ENCODE data around the gene CCDC18.

CCDC18 gene

DNA sequence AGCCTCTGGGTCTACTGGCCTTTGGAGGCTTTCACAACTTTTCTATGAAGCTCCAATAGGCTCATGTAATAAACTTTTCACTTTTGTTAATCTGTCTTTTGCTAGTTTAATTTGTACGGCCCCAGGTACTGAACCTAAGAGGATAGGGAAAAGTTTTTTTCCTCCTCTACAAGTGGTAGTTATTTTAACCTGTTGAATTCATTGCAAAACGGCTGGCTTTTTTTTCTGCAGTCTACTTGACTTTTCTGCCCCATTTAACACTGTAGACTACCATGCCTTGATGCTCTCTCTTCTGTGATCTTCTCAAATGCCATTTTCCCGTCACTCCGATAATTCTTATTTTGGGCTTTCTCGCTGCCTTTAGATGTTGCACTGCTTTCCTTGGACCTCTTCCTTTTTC, 121.6 kb downstream of the CCDC18 start:
- no peak overlapping the region for H3K27ac ChIP-seq
- TF ChIP-seq ZFX (IDR thresholded peaks at IDR 0.05; ENCODE audit: borderline replicate concordance), result no peak
- TF ChIP-seq, protein P1, sequence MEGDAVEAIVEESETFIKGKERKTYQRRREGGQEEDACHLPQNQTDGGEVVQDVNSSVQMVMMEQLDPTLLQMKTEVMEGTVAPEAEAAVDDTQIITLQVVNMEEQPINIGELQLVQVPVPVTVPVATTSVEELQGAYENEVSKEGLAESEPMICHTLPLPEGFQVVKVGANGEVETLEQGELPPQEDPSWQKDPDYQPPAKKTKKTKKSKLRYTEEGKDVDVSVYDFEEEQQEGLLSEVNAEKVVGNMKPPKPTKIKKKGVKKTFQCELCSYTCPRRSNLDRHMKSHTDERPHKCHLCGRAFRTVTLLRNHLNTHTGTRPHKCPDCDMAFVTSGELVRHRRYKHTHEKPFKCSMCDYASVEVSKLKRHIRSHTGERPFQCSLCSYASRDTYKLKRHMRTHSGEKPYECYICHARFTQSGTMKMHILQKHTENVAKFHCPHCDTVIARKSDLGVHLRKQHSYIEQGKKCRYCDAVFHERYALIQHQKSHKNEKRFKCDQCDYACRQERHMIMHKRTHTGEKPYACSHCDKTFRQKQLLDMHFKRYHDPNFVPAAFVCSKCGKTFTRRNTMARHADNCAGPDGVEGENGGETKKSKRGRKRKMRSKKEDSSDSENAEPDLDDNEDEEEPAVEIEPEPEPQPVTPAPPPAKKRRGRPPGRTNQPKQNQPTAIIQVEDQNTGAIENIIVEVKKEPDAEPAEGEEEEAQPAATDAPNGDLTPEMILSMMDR (IDR thresholded peaks at IDR 0.05), result no peak

DNA sequence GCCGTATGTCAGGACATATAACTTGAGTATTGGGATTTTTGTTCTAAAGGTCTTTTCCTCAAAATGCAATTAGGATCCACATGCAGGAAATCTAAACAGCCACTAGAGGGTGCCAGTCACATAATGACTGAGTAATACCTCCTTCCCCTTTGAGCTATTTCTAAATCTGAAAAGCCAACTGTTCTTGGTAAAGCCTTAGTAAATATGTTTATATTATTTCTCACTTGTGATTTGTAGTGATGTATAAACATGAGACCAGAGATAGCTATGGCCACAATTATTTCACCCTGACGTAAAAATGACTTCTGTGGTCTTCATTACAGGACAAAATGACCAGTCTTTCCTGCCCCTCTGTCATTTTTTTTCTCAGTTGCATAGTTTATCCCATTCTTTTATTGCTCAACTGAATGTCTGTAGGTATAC, 124.2 kb downstream of the CCDC18 start:
- H3K27ac ChIP-seq, result no peak overlapping the region
- TF ChIP-seq ZFX (IDR thresholded peaks at IDR 0.05; ENCODE audit: borderline replicate concordance), result no peak
- TF ChIP-seq, protein P1 (IDR thresholded peaks at IDR 0.05), result peak; percentile 94

DNA sequence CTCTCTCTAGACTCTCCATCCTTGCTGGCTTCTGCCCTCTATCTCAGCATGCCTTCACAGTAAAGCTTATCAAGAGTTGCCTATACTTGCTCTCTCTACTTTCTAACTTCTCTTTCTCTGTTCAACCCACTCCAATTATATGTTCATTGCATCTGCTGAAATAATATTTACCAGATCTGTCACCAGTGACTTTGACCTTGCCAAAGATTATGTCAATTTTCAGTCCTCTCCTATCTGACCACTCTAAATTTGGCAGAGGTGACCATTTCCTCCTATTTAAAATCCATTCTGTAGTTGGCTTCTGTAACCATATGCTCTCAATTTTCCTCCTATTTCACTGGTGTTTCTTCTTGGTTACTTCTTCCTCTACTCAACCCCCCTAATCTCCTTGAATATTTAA, 126.4 kb downstream of the CCDC18 start:
- TF ChIP-seq ZFX (IDR thresholded peaks at IDR 0.05; ENCODE audit: borderline replicate concordance), result no peak
- TF ChIP-seq, protein P1 (IDR thresholded peaks at IDR 0.05), result no peak
- H3K27ac ChIP-seq, result no peak overlapping the region

DNA sequence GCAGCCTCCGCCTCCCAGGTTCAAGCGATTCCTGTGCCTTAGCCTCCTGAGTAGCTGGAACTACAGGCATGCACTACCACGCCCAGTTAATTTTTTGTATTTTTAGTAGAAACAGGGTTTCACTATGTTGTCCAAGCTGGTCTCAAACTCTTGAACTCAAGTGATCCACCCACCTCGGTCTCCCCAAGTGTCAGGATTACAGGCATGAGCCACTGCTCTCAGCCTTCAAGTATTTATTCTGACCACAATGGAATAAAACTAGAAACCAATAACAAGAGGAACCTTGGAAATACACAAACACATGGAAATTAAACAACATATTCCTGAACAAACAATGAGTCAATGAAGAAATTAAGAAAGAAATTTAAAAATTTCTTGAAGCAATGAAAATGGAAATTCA, 132.5 kb downstream of the CCDC18 start:
- TF ChIP-seq, protein P1 (IDR thresholded peaks at IDR 0.05), result no peak
- TF ChIP-seq ZFX (IDR thresholded peaks at IDR 0.05; ENCODE audit: borderline replicate concordance), result no peak
- no peak overlapping the region for H3K27ac ChIP-seq

DNA sequence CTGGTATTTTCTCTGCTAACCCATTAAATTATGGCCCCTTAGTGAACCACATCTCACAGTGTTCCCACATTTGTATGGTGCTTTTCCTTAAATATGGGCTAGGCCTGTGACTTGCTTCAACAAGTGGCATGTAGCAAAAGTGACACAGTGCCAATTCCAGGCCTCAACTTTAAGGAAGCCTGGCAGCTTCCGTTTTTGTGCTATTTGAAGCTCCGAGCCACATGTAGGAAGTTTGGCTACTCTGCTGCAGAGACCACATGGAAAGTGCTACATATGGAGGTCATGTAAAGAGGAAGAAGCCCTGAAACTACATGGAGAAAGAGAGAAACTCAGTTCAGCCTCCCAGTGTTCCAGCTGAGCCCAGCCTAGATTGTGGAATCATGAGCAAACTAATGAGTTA, 136.7 kb downstream of the CCDC18 start:
- TF ChIP-seq ZFX (IDR thresholded peaks at IDR 0.05; ENCODE audit: borderline replicate concordance), result no peak

DNA sequence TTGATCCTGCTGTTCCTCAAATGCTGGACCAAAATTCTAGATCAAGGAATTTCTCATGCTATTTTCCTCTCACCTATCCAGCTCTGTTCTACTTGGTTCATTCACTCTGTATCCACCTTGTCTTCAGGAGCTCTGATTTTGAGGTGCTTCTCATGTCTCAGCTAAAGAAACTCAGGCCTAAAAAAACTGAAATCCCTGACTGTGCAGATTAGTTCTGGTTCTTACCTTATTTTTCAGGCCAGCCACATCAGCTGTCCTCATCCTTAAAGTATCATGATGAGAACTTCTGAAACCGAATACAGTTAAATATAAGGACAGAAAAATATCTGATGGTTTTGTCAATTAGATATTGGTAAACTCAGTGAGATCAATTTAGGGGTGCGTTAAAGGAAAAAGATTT, 137.4 kb downstream of the CCDC18 start:
- no peak overlapping the region for H3K27ac ChIP-seq
- TF ChIP-seq ZFX (IDR thresholded peaks at IDR 0.05; ENCODE audit: borderline replicate concordance), result no peak
- TF ChIP-seq, protein P1 (IDR thresholded peaks at IDR 0.05), result no peak

More for the DNA sequence above, 136.7 kb downstream of the CCDC18 start:
- no peak overlapping the region for H3K27ac ChIP-seq

DNA sequence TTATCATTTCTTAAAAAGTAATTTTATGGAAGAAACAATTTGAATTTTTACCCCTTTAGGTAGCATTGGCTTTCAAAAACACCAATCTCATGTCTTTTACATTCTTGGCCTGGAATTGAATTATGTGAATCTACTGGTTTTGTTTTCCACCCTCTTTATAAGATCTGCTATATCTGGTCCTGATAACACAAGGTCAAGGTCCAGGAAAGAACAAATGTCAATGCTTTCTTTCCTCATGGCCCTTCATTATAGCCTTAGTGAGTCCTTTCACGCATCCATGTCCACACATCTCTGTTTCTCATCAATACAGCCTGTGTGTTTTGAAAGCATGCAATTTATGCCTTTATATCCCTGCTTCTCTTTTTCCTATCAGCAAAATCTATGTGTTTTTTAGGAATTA, 141.2 kb downstream of the CCDC18 start:
- H3K27ac ChIP-seq, result no peak overlapping the region
- TF ChIP-seq, protein P1 (IDR thresholded peaks at IDR 0.05), result no peak
- TF ChIP-seq ZFX (IDR thresholded peaks at IDR 0.05; ENCODE audit: borderline replicate concordance), result no peak

DNA sequence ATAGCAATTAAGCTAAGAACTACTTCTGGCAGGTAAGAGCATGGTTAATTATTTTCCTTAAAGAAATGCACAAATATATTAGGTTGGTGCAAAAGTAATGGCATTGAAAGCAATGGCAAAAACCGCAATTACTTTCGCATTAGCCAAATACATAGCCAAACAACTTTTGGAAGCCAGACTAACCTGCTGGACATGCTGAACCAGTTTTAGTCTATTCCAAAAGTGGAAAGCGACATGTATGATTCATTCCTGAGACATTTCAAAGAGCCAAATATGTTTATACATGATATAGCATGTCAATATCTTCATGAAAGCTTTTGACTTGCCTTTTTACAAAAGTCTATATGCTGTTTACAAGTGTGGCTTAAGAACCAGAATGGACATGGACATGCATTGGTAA, 141.8 kb downstream of the CCDC18 start:
- TF ChIP-seq ZFX (IDR thresholded peaks at IDR 0.05; ENCODE audit: borderline replicate concordance), result no peak
- TF ChIP-seq, protein P1 (IDR thresholded peaks at IDR 0.05), result no peak
- H3K27ac ChIP-seq, result peak overlapping the region; percentile 92
